Panc1 (cell line): ENCODE measurements around the gene TMEM108. TPM values are rescaled to one million over a fixed set of nuclear protein-coding genes. Genes with fewer than 3 reads are reported as not detected.

Experiments used
- ATAC-seq: fragments of 200-7000 bp; cut with Tn5 transposase; 2 replicates; pipeline ENCODE4 v1.9.1; 2020; ENCODE audit warnings: mild to moderate bottlenecking, moderate library complexity
- BruUV-seq: library from RNA; stranded (reverse); fragments of 400-500 nt; replicated peaks from 2 replicates; lab custom pipeline; 2021; lab: Mats Ljungman, UMichigan
- CTCF ChIA-PET: fragments of 300-600 bp; sonication (Branson Sonifier 250); formaldehyde crosslinking; loops from one replicate; lab custom pipeline; 2022; ENCODE audit warnings: antibody characterized with exemption; lab: Charles Lee
- POLR2A ChIA-PET: fragments of 300-600 bp; sonication (Branson Sonifier 250); formaldehyde crosslinking; loops from one replicate; lab custom pipeline; 2022; ENCODE audit warnings: antibody characterized with exemption; lab: Charles Lee
- DNase-seq: peaks from one replicate; pipeline ENCODE4 v3.0.0-alpha.2; 2010; ENCODE audit warnings: low read depth, low spot score
- H3K27ac ChIP-seq: 2 replicates; pipeline ENCODE4 v1.5.1; 2011; ENCODE audit warnings: mild to moderate bottlenecking, low read length, inconsistent platforms
- H3K27me3 ChIP-seq: fragments of 200-500 bp; sonication (Bioruptor generic); 2 replicates; pipeline ENCODE4 v1.6.0; 2014; ENCODE audit warnings: low read length, inconsistent platforms; ENCODE audit not compliant: control insufficient read depth, insufficient read depth
- H3K36me3 ChIP-seq: fragments of 200-500 bp; sonication (Bioruptor generic); 2 replicates; pipeline ENCODE4 v1.5.1; 2014; ENCODE audit warnings: inconsistent platforms, mild to moderate bottlenecking, low read length, moderate library complexity; ENCODE audit not compliant: control insufficient read depth, insufficient read depth
- H3K4me1 ChIP-seq: 2 replicates; pipeline ENCODE4 v1.5.1; 2011; ENCODE audit warnings: inconsistent platforms, mild to moderate bottlenecking, low read length, moderate library complexity; ENCODE audit not compliant: control insufficient read depth, insufficient read depth
- H3K4me3 ChIP-seq, 2 experiments: 2 replicates each; pipeline ENCODE4 v1.5.1; 2011 to 2012; ENCODE audit warnings: low read depth in 2 of 2, low read length in 2 of 2, mild to moderate bottlenecking in 2 of 2, inconsistent platforms in 1 of 2, moderate library complexity in 1 of 2
- H3K9me3 ChIP-seq: fragments of 200-500 bp; sonication (Bioruptor generic); 2 replicates; pipeline ENCODE4 v1.5.1; 2014; ENCODE audit warnings: low read depth, mild to moderate bottlenecking, inconsistent platforms, low read length, moderate library complexity; ENCODE audit not compliant: control insufficient read depth, insufficient read depth
- POLR2AphosphoS5 ChIP-seq: IDR thresholded peaks from 2 replicates; pipeline ENCODE4 v1.6.1; 2012; ENCODE audit warnings: mild to moderate bottlenecking, low read depth, low read length, moderate library complexity
- SIN3A ChIP-seq: IDR thresholded peaks from 2 replicates; pipeline ENCODE4 v1.6.1; 2012; ENCODE audit warnings: low read depth, mild to moderate bottlenecking, low read length, moderate library complexity, borderline replicate concordance; ENCODE audit not compliant: insufficient read depth
- TCF7L2 ChIP-seq: IDR thresholded peaks from 2 replicates; pipeline ENCODE4 v1.6.1; 2011; ENCODE audit warnings: mild to moderate bottlenecking, low read depth, low read length, inconsistent platforms
- in situ Hi-C: cut with HindIII; loops from 2 replicates; pipeline ENCODE4 v1.10.0; 2016; ENCODE audit warnings: low sequenced_read_pairs, low pct_unique_long_range_greater_than_20kb
- intact Hi-C: fragments of 100-400 bp; cut with micrococcal nuclease; formaldehyde crosslinking; loops from one replicate; pipeline ENCODE4 v1.10.0; 2022; ENCODE audit not compliant: unreplicated experiment
- total RNA-seq: library from RNA; stranded (reverse); gene quantifications from one replicate; pipeline ENCODE4 v1.2.1, GENCODE V29; 2021; ENCODE audit not compliant: unreplicated experiment
- TF ChIP-seq, protein P1 (sequence below): fragments of 450-650 bp; IDR thresholded peaks from 2 replicates; pipeline ENCODE4 v1.5.1; 2017; ENCODE audit warnings: mild to moderate bottlenecking
- TF ChIP-seq, protein P2 (sequence below), 2 experiments: IDR thresholded peaks; 2 replicates each; pipeline ENCODE4 v1.6.1; 2011 to 2012; ENCODE audit warnings: low read depth in 2 of 2, control low read depth in 1 of 2, low read length in 1 of 2, mild to moderate bottlenecking in 1 of 2, moderate library complexity in 1 of 2; ENCODE audit not compliant: insufficient read depth in 1 of 2

The TMEM108 gene
- total RNA-seq, 1 experiment from 2014 or later: 0.41 TPM

DNA sequence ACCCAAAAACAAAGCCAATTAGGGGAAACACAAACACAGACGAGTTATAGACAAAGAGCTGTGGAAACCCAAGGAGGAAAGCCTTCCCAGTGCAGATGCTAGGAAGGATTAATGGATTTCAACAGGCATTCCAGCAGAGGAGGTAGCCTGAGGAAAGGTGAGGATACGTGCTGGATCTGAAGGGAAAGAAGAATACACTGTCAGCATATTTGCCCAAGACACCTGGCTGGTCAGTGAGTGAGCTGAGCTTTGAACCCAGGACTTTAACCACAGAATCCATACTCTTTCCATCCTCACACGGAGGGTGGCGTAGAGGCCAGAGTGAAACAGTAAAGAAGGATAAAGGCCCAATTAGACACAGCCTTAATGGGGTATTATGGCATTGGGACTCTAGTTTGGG lies 352.5 kb downstream of the TMEM108 start:
- POLR2A ChIA-PET: no interaction called here
- intact Hi-C loops (no loop called here), in situ Hi-C loops (no loop called here)
- Histone ChIP-seq H3K27me3 (no peaks in the 10 kb centered on the region), H3K4me1 (peaks cover 12% of the 10 kb centered on the region; the same call in 1 of the 2 replicates), H3K27ac (peak overlapping the region; percentile 3; the same call in 1 of the 2 replicates), H3K4me3 (no peak overlapping the region), H3K9me3 (no peaks in the 10 kb centered on the region), H3K36me3 (no peaks in the 10 kb centered on the region)
- BruUV-seq: no TSS peak
- ATAC-seq (no peak), DNase-seq (no peak)
- no peak for TF ChIP-seq POLR2AphosphoS5
- TF ChIP-seq, protein P1, sequence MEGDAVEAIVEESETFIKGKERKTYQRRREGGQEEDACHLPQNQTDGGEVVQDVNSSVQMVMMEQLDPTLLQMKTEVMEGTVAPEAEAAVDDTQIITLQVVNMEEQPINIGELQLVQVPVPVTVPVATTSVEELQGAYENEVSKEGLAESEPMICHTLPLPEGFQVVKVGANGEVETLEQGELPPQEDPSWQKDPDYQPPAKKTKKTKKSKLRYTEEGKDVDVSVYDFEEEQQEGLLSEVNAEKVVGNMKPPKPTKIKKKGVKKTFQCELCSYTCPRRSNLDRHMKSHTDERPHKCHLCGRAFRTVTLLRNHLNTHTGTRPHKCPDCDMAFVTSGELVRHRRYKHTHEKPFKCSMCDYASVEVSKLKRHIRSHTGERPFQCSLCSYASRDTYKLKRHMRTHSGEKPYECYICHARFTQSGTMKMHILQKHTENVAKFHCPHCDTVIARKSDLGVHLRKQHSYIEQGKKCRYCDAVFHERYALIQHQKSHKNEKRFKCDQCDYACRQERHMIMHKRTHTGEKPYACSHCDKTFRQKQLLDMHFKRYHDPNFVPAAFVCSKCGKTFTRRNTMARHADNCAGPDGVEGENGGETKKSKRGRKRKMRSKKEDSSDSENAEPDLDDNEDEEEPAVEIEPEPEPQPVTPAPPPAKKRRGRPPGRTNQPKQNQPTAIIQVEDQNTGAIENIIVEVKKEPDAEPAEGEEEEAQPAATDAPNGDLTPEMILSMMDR: no peak
- CTCF ChIA-PET: no interaction called here

DNA sequence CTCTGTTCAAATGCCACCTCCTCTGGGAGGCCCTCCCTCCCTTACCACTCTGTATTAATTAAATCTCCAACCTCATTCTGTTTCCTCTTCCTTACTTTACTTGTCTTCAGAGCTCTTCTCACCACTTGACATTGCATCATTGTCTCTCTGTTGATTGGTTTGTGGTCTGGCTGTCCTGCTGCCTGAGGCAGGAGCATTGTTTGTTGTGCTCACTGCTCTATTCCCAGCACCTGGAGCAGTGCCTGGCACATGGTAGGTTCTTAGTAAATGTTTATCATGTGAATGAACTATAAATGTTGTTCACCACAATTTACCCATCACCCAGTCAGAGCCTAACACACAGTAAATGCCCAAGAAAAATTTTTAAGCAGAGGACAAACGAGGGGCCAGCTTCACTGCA lies 355.0 kb downstream of the TMEM108 start:
- Histone ChIP-seq H3K9me3 (no peaks in the 10 kb centered on the region), H3K4me3 (no peak overlapping the region), H3K27me3 (no peaks in the 10 kb centered on the region), H3K36me3 (no peaks in the 10 kb centered on the region), H3K4me1 (peaks cover 7% of the 10 kb centered on the region; the same call in 1 of the 2 replicates), H3K27ac (peak overlapping the region; percentile 68)
- no TSS peak for BruUV-seq
- intact Hi-C loops (no loop called here), in situ Hi-C loops (no loop called here)
- TF ChIP-seq SIN3A (no peak), POLR2AphosphoS5 (no peak), TCF7L2 (no peak)
- TF ChIP-seq, protein P1: no peak
- TF ChIP-seq, protein P2, sequence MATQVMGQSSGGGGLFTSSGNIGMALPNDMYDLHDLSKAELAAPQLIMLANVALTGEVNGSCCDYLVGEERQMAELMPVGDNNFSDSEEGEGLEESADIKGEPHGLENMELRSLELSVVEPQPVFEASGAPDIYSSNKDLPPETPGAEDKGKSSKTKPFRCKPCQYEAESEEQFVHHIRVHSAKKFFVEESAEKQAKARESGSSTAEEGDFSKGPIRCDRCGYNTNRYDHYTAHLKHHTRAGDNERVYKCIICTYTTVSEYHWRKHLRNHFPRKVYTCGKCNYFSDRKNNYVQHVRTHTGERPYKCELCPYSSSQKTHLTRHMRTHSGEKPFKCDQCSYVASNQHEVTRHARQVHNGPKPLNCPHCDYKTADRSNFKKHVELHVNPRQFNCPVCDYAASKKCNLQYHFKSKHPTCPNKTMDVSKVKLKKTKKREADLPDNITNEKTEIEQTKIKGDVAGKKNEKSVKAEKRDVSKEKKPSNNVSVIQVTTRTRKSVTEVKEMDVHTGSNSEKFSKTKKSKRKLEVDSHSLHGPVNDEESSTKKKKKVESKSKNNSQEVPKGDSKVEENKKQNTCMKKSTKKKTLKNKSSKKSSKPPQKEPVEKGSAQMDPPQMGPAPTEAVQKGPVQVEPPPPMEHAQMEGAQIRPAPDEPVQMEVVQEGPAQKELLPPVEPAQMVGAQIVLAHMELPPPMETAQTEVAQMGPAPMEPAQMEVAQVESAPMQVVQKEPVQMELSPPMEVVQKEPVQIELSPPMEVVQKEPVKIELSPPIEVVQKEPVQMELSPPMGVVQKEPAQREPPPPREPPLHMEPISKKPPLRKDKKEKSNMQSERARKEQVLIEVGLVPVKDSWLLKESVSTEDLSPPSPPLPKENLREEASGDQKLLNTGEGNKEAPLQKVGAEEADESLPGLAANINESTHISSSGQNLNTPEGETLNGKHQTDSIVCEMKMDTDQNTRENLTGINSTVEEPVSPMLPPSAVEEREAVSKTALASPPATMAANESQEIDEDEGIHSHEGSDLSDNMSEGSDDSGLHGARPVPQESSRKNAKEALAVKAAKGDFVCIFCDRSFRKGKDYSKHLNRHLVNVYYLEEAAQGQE (IDR thresholded peaks at IDR 0.05; ENCODE audit: insufficient read depth in 1 of 2, low read depth in 2 of 2, low read length in 1 of 2): no peak
- ATAC-seq: no peak
- DNase-seq: no peak
- POLR2A ChIA-PET: interaction anchor here (0.6 kb wide), 1 partner anchor 354 kb away, joined by 3 read pairs; no protein-coding TSS in a partner anchor
- CTCF ChIA-PET: no interaction called here
